Spinal cord (tissue), 10 donors: ENCODE measurements around the gene PLB1. TPM values are rescaled to one million over a fixed set of nuclear protein-coding genes. Genes with fewer than 3 reads are reported as not detected.
A peak's percentile ranks its signal among the peaks of the same experiment; 100 is the strongest.

Source experiments
- DNase-seq, 6 donors: peaks; one replicate each; pipeline versions ENCODE4 v3.0.0 to v3.0.0-alpha.2; 2013 to 2015; ENCODE audit warnings: low spot score in 6 of 6, low read depth in 4 of 6
- H3K27ac ChIP-seq: one replicate; pipeline ENCODE4 v1.5.1; 2013; ENCODE audit warnings: low read depth, low read length, control low read depth
- H3K27me3 ChIP-seq: one replicate; pipeline ENCODE4 v1.6.1; 2013; ENCODE audit warnings: low read length; ENCODE audit not compliant: control insufficient read depth, insufficient read depth
- H3K36me3 ChIP-seq: one replicate; pipeline ENCODE4 v1.6.1; 2013; ENCODE audit warnings: low read length; ENCODE audit not compliant: control insufficient read depth, insufficient read depth
- H3K4me1 ChIP-seq: one replicate; pipeline ENCODE4 v1.6.1; 2013; ENCODE audit warnings: low read length; ENCODE audit not compliant: control insufficient read depth, insufficient read depth
- H3K4me3 ChIP-seq: one replicate; pipeline ENCODE4 v1.5.1; 2013; ENCODE audit warnings: low read depth, low read length, control low read depth
- H3K9me3 ChIP-seq: one replicate; pipeline ENCODE4 v1.6.1; 2013; ENCODE audit warnings: low read length; ENCODE audit not compliant: control insufficient read depth, insufficient read depth
- WGBS: methylation state at CpG from one replicate; pipeline ENCODE4 v1.1.5; 2013; ENCODE audit warnings: missing lambda C conversion rate; ENCODE audit not compliant: insufficient coverage; 5-methylcytosine and 5-hydroxymethylcytosine counted together
- polyA plus RNA-seq, 2 donors: library from polyadenylated mRNA; unstranded; fragments of 120-200 nt; gene quantifications; one replicate each; pipeline ENCODE4 v1.2.1, GENCODE V29; 2013; ENCODE audit not compliant: insufficient read length in 2 of 2
- total RNA-seq, 2 donors: library from RNA; depleted of rRNA in 1 of 2; stranded (reverse); fragments of 120-200 nt in 1 of 2; fragments of >200 nt in 1 of 2; gene quantifications; one replicate each; pipeline versions ENCODE4 v1.2.3 to v1.2.4, GENCODE V29; 2013 to 2014
- donor health status: healthy.

PLB1 gene
- total and polyA plus RNA-seq, 4 donors = 5.5 to 11.2 (median 10.6) TPM

- no peaks in the 10 kb centered on the region for H3K36me3 ChIP-seq
These were observed 14.3 kb downstream of the PLB1 start for GRCh38 chr2:28510184-28510583.

DNA sequence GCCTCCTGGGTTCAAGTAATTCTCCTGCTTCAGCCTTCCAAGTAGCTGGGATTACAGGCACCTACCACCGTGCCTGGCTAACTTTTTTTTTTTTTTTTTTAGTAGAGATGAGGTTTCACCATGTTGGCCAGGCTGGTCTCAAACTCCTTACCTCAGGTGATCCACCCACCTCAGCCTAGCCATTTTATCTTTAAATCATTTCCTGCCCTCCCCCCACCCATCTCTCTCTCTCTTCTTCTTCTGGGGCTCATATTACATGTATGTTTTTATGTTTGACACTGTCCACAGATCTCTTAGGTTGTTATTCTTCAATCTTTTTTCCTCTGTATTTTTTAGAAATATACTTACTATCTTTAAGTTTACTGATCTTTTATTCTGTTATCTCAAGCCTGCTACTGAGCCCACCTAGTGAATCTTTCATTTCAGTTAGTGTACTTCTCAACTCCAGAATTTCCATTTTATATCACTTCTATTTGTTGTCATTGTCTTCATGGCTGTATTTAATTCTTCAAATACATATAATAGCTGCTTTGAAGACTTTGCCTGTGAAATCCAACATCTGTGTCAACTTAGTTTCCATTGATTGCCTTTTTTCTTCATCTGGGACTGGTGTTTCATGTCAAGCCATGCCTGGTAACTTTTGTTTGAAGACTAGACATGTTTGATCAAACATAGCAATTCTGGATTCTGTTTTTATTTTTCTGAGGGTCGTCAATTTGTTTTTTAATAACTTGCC lies 16.2 kb downstream of the PLB1 start:
- no peaks in the 10 kb centered on the region for H3K36me3 ChIP-seq
- H3K27ac ChIP-seq = no peak overlapping the region
- no peaks in the 10 kb centered on the region for H3K27me3 ChIP-seq
- WGBS = 100% methylated on average over 1 of the region's 2 CpGs
- H3K9me3 ChIP-seq = no peaks in the 10 kb centered on the region
- DNase-seq = no peak
- H3K4me1 ChIP-seq = no peaks in the 10 kb centered on the region
- no peak overlapping the region for H3K4me3 ChIP-seq

More at GRCh38 chr2:28510184-28510583, 14.3 kb downstream of the PLB1 start:
- DNase-seq = peak in 1 of 6 donors; percentile 30
- H3K27ac ChIP-seq = no peak overlapping the region
- 85% methylated on average over 1 of the region's 2 CpGs for WGBS
- no peak overlapping the region for H3K4me3 ChIP-seq
- H3K27me3 ChIP-seq = no peaks in the 10 kb centered on the region
- no peaks in the 10 kb centered on the region for H3K4me1 ChIP-seq
- no peaks in the 10 kb centered on the region for H3K9me3 ChIP-seq

- WGBS = no CpG with 5 or more reads among the region's 1 CpG
- DNase-seq = no peak
- H3K4me1 ChIP-seq = no peaks in the 10 kb centered on the region
- no peaks in the 10 kb centered on the region for H3K27me3 ChIP-seq
- H3K4me3 ChIP-seq = no peak overlapping the region
- H3K36me3 ChIP-seq = no peaks in the 10 kb centered on the region
- no peak overlapping the region for H3K27ac ChIP-seq
- H3K9me3 ChIP-seq = no peaks in the 10 kb centered on the region
These were observed 16.7 kb downstream of the PLB1 start for GRCh38 chr2:28512607-28512965.

DNA sequence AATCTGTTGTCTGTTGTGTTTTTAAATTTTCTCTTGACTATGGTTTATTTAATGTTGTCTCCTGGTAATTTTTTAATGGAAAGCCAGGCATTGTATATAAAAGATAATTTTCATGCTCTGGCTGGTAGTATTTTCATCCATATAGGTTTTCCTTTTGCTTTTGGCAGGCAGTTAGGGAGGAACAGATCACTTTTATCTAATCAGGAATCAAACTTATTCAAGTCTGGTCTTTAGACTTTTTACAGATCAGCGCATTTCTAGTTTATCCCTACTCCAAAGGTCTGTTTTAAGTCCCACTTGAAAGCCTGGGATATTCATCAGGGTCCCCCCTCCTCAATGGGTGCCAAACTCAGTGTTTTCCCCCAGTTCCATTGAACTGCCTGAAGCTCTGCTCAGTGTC lies 17.2 kb downstream of the PLB1 start:
- Histone ChIP-seq H3K27ac (no peak overlapping the region), H3K36me3 (no peaks in the 10 kb centered on the region), H3K4me3 (no peak overlapping the region), H3K27me3 (no peaks in the 10 kb centered on the region), H3K9me3 (no peaks in the 10 kb centered on the region), H3K4me1 (no peaks in the 10 kb centered on the region)
- DNase-seq = no peak
- WGBS = 73% methylated on average over 1 of the region's 1 CpG

DNA sequence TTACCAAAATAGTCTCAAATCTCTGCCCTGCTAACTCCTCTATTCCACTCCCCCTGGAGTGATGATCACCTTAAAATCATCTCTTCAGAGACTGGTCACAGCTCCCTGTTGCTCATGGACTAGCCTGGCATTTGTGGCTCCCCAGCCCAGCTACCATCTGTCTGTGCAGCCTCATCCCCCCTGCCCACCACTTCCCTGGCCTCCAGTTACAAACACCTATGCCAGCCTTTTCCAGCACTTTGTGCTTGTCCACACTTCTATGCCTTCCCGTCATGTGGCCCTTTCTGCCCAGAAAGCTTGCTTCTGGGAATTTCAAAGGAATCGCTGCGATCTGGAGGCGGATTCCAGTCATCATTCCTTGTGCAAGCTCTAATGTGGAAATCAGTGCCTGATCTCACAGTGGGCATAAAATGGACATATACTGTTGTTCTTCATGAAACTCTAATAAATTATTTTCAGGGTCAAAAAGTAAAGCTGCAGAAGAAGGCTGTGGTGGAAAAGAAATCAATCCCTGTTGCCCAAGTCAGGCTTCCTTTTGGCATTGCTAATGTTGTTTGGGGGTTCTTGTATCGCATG lies 19.4 kb downstream of the PLB1 start:
- no peaks in the 10 kb centered on the region for H3K27me3 ChIP-seq
- no peaks in the 10 kb centered on the region for H3K9me3 ChIP-seq
- no peak for DNase-seq
- no peaks in the 10 kb centered on the region for H3K4me1 ChIP-seq
- 80% methylated on average over 4 of the region's 5 CpGs for WGBS
- H3K36me3 ChIP-seq = no peaks in the 10 kb centered on the region
- H3K4me3 ChIP-seq = no peak overlapping the region
- H3K27ac ChIP-seq = no peak overlapping the region

DNA sequence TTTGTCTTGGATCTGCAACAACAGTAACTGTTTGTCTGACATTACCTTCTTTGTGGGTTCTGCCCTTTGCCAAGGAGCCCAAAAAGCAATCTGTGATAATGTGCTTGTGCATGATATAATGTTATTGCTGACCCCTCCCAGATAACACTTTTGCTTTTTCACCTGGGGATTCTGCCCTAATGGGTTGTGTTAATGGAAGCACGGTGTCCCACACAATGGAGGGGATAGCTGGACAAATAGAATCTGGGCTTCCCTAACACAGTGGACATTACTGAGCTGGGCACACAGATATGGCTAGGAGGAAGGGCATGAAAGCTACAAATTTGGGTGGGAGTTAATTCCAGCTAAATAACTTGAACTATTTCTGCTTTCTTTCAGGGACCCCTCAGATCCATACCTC lies 20.6 kb downstream of the PLB1 start:
- Histone ChIP-seq H3K9me3 (no peaks in the 10 kb centered on the region), H3K27ac (no peak overlapping the region), H3K4me1 (no peaks in the 10 kb centered on the region), H3K27me3 (no peaks in the 10 kb centered on the region), H3K36me3 (no peaks in the 10 kb centered on the region), H3K4me3 (no peak overlapping the region)
- WGBS = 80% methylated on average over 1 of the region's 1 CpG
- no peak for DNase-seq

- H3K27ac ChIP-seq = no peak overlapping the region
- H3K9me3 ChIP-seq = no peaks in the 10 kb centered on the region
- H3K4me1 ChIP-seq = no peaks in the 10 kb centered on the region
- WGBS = 89% methylated on average over 5 of the region's 6 CpGs
- H3K27me3 ChIP-seq = no peaks in the 10 kb centered on the region
- DNase-seq = no peak
- H3K4me3 ChIP-seq = no peak overlapping the region
- no peaks in the 10 kb centered on the region for H3K36me3 ChIP-seq
These were observed 21.1 kb downstream of the PLB1 start for GRCh38 chr2:28516950-28517349.

DNA sequence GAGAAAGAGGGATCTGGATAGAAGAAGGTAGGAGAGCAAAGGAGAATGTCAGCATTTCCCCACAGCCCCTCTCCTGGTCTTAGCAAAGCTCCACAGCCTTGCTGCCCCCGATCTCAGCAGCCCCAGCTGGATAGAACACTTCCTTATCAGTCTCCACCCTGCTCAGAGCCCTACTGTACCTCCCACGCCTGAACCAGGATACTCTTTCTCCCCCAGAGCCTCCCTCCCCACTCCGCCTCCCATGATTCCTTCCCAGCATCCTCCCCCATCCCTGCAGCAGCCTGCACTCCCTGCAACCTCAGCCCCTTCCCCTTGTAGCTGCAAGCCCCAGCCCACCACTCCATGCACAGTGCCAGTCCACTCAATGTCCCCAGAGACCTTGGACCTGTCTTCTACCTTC lies 25.8 kb downstream of the PLB1 start:
- peaks cover 3% of the 10 kb centered on the region for H3K27me3 ChIP-seq
- H3K27ac ChIP-seq = no peak overlapping the region
- H3K9me3 ChIP-seq = no peaks in the 10 kb centered on the region
- H3K36me3 ChIP-seq = no peaks in the 10 kb centered on the region
- no peaks in the 10 kb centered on the region for H3K4me1 ChIP-seq
- no peak for DNase-seq
- H3K4me3 ChIP-seq = no peak overlapping the region
- 66% methylated on average over 3 of the region's 3 CpGs for WGBS

- DNase-seq = no peak
- Histone ChIP-seq H3K27ac (no peak overlapping the region), H3K4me1 (no peaks in the 10 kb centered on the region), H3K36me3 (no peaks in the 10 kb centered on the region), H3K9me3 (no peaks in the 10 kb centered on the region), H3K4me3 (no peak overlapping the region), H3K27me3 (peaks cover 3% of the 10 kb centered on the region)
- WGBS = 36% methylated on average over 11 of the region's 11 CpGs
These were observed 26.6 kb downstream of the PLB1 start for GRCh38 chr2:28522481-28522880.

- Histone ChIP-seq H3K27ac (no peak overlapping the region), H3K4me1 (no peaks in the 10 kb centered on the region), H3K27me3 (peaks cover 3% of the 10 kb centered on the region), H3K4me3 (no peak overlapping the region), H3K36me3 (no peaks in the 10 kb centered on the region), H3K9me3 (no peaks in the 10 kb centered on the region)
- no peak for DNase-seq
- 42% methylated on average over 2 of the region's 5 CpGs for WGBS
These were observed 28.0 kb downstream of the PLB1 start for GRCh38 chr2:28523902-28524301.
